ENCODE measurements around the gene LGR4. TPM values are rescaled to one million over a fixed set of nuclear protein-coding genes. Genes with fewer than 3 reads are reported as not detected.

LGR4 gene
- total and polyA plus RNA-seq, 2 of the 13 experiments (the other 11 are each of a cell fraction or from before 2014, with no cell fraction given), result 42.1 to 68.7 TPM

- intact Hi-C loops (cut with micrococcal nuclease; ENCODE audit: unreplicated experiment), result no loop called here
- no TSS peak for BruUV-seq (replicated peaks)
- H3K36me3 ChIP-seq (replicated peaks in 1 of 2; ENCODE audit: control insufficient read depth in 1 of 2, insufficient read depth in 2 of 2, low read length in 2 of 2), result no peaks in the 10 kb centered on the region; a peak in 1 of 5 replicates
- no peak overlapping the region for H2AFZ ChIP-seq (ENCODE audit: low read length)
- FAIRE-seq, result no peak
- peak; percentile 55 for DNase-seq (ENCODE audit: low spot score)
- H3K27ac ChIP-seq (ENCODE audit: extremely low read length, insufficient read depth, low read length), result peak overlapping the region; percentile 5
- H3K79me2 ChIP-seq (ENCODE audit: insufficient read depth, low read length), result peaks cover 98% of the 10 kb centered on the region
- in situ Hi-C loops (cut with HindIII; ENCODE audit: extremely low pct_ligation_motif_present, low pct_unique_long_range_greater_than_20kb), result no loop called here
- POLR2A ChIA-PET, result interaction anchor here (0.8 to 2.4 kb wide), 5 partner anchors 8 to 81 kb away, joined by 3 to 17 read pairs (median 6); partner anchors contain the start of gene LGR4
- no peak overlapping the region for H3K9ac ChIP-seq (ENCODE audit: insufficient read depth, low read depth, low read length)
- peak; percentile 52 for ATAC-seq
- no peaks in the 10 kb centered on the region for H3K27me3 ChIP-seq (ENCODE audit: control insufficient read depth in 1 of 2, insufficient read depth in 2 of 2, low read length in 2 of 2)
- H4K20me1 ChIP-seq (ENCODE audit: insufficient read depth, low read length), result peaks cover 27% of the 10 kb centered on the region
- peak overlapping the region; percentile 36 for H3K4me2 ChIP-seq (ENCODE audit: low read depth, low read length)
- H3K4me3 ChIP-seq (replicated peaks in 1 of 3; ENCODE audit: insufficient read depth in 1 of 3, low read depth in 2 of 3, low read length in 3 of 3), result peak overlapping the region in 1 of 3 experiments; percentile 23; a peak in 1 of 6 replicates
- H3K4me1 ChIP-seq (ENCODE audit: insufficient read depth, low read length), result peaks cover 90% of the 10 kb centered on the region
- CTCF ChIA-PET (ENCODE audit: low intra/inter-chr PET ratio, low total read pairs), result no interaction called here
- H3K9me3 ChIP-seq (ENCODE audit: low read length), result no peaks in the 10 kb centered on the region
- 25% methylated on average over 2 of the region's 2 CpGs for WGBS (ENCODE audit: low lambda C conversion rate)
- TF ChIP-seq ZNF414 (CRISPR knock-in tag; IDR thresholded peaks at IDR 0.05), result no peak
- no peak for TF ChIP-seq ZNF703 (CRISPR knock-in tag; IDR thresholded peaks at IDR 0.05; ENCODE audit: borderline replicate concordance)
- no peak for TF ChIP-seq ZNF576 (CRISPR knock-in tag; IDR thresholded peaks at IDR 0.05)
- no peak for TF ChIP-seq SPEN (CRISPR knock-in tag; IDR thresholded peaks at IDR 0.05; ENCODE audit: low read depth)
- peak; percentile 12 to 38; a peak in 2 of 4 replicates for TF ChIP-seq MAFK (conservative IDR thresholded peaks at IDR 0.05 in 1 of 2, IDR thresholded peaks at IDR 0.05 in 1 of 2; ENCODE audit: low read length in 2 of 2)
- TF ChIP-seq FOXP1 (IDR thresholded peaks at IDR 0.05), result no peak
- peak; percentile 51; the same call in 1 of the 2 replicates for TF ChIP-seq FOXP1 (CRISPR knock-in tag; IDR thresholded peaks at IDR 0.05)
- TF ChIP-seq THAP8 (CRISPR knock-in tag; IDR thresholded peaks at IDR 0.05; ENCODE audit: borderline replicate concordance), result no peak
- TF ChIP-seq FOXA3 (CRISPR knock-in tag; IDR thresholded peaks at IDR 0.05), result peak; percentile 59; the same call in 1 of the 2 replicates
- no peak for TF ChIP-seq SNRNP70 (IDR thresholded peaks at IDR 0.05; ENCODE audit: low read depth, low read length)
- no peak for TF ChIP-seq ZNF326 (CRISPR knock-in tag; IDR thresholded peaks at IDR 0.05; ENCODE audit: borderline replicate concordance)
- TF ChIP-seq ZSCAN5A (CRISPR knock-in tag; IDR thresholded peaks at IDR 0.05; ENCODE audit: borderline replicate concordance), result no peak
- no peak for TF ChIP-seq IRF2 (CRISPR knock-in tag; IDR thresholded peaks at IDR 0.05)
- TF ChIP-seq DMTF1 (CRISPR knock-in tag; IDR thresholded peaks at IDR 0.05), result no peak
- TF ChIP-seq TERF1 (CRISPR knock-in tag; IDR thresholded peaks at IDR 0.05), result no peak
- TF ChIP-seq KDM5A (IDR thresholded peaks at IDR 0.05; ENCODE audit: borderline replicate concordance, low read length), result no peak
- TF ChIP-seq SIX1 (CRISPR knock-in tag; IDR thresholded peaks at IDR 0.05; ENCODE audit: borderline replicate concordance), result no peak
- TF ChIP-seq MEF2D (CRISPR knock-in tag; IDR thresholded peaks at IDR 0.05), result no peak
Observed at GRCh38 chr11:27456140-27456794, 16.3 kb downstream of the LGR4 start.

Data from HepG2 (cell line).